Metanephros (tissue), 2 donors: ENCODE results near the gene SNRPA. TPM values are rescaled to one million over a fixed set of nuclear protein-coding genes. Genes with fewer than 3 reads are reported as not detected.

Experiments
- small RNA-seq: library from RNA; depleted of rRNA; stranded (forward); fragments of <200 nt; gene quantifications from one replicate; pipeline ENCODE3, GENCODE V24; 2014; ENCODE audit warnings: low replicate concordance
- total RNA-seq: library from RNA; depleted of rRNA; stranded (reverse); fragments of >200 nt; gene quantifications from one replicate; pipeline ENCODE4 v1.2.3, GENCODE V29; 2014

SNRPA gene
- total RNA-seq: 59.4 TPM

DNA sequence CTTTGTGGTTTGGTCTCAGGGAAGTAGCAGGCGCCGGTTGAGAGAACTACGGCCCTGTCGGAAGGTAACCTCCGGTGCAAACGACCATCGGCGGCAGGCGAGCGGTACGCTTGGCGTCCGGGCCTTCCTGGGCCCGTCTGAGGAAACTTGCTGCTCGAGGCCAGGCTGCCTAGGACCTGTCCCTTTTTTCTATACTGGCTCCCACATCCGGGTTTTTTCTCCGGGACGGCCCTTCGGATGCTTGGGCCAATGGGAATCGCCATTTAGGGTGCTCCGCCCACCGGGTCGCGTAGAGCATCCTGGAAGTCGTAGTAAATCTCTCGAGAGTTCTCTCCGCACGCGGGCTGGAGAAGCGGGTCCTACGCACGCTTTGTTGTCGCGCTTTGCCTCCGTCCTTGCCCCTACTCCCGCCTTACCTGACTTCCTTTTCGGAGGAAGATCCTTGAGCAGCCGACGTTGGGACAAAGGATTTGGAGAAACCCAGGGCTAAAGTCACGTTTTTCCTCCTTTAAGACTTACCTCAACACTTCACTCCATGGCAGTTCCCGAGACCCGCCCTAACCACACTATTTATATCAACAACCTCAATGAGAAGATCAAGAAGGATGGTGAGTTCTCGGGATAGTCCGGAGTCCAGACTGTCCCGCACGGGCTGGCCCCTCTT is at the start of gene SNRPA:
SNRPA (plus strand) TSS at position 330 of the 664 bp plus-strand sequence; CDS start at position 536, 206 bp downstream.

DNA sequence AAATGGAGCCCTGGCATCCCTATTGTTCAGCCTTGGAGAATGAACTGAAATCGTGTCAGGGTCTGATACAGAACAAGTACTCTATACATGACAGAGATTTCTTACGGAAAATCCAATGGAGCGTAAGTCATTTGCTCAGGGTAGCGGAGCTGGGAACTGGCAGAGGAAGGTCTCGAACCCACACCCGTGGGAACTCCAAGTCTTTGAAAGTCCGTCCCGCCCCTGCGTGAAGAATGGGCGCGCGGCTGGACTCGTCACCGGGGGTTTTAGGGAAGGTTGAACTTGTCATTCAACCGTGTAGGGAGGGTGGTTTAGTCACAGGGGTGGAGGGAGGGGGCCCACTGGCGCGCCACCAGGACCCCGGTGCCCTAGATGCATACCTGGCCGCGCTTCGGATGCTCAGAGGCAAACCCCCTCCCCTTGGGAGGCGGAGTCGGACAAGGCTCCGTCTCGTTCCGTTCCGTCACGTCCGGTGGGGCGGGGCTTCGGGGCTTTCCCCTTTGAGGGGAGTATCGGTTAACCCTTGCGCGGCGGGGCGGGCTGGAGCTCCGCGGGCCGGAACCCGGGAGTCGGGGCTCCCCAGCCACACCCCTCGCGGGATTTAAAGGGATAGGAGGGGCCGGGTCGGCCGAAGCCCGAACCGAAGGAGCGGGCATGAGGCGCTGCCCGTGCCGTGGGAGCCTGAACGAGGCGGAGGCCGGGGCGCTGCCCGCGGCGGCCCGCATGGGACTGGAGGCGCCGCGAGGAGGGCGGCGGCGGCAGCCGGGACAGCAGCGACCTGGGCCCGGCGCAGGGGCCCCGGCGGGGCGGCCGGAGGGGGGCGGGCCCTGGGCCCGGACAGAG is 34.3 kb upstream of the SNRPA start, which contains the start of the genes COQ8B and ITPKC:
COQ8B (minus strand) TSS at position 405 of the 843 bp plus-strand sequence. CDS start 2,254 bp downstream, outside the sequence.
ITPKC (plus strand) TSS at position 631 of the 843 bp plus-strand sequence; CDS start at position 655, 24 bp downstream.

DNA sequence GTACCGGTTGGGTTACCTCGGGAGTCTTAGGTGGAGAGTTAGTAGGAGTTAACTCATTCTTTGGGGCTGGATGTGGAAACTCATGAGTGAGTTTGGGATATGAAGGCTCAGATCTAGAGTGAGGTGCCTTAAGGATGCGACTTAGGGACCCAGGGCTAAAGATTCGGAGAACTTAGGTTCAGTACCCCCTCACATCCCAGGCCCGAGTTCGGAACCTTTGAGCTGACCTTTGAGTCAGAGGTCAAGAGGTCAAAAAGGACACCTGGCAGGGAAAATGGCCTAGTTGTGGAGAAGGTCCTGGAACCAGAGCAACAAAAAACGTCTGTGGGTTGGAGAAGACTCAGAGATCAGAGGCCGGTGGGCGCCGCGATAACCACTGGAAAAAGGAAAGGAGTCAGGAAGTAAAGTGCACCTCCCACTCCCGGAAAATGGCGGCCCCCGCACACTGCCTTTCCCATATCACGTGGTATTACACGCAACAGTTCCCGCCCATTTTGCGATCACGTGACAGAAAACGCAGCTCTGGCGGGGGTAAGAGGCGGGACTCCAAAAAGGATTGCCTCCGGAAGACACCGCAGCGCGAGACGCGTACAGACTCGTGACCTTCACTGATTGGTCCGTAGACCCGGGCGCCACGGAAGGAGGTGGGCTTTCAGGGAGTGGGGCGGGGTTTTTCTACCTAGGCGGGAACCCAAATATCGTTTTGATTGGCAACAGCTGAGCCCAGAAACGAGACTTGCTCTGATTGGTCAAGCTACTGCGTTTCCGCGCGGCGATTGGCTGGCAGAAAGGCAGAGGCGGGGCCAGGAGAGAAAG is 737 bp upstream of the SNRPA start, which contains the start of gene ACTMAP:
ACTMAP (minus strand) TSS at position 420 of the 816 bp plus-strand sequence. CDS start 674 bp downstream, outside the sequence.

DNA sequence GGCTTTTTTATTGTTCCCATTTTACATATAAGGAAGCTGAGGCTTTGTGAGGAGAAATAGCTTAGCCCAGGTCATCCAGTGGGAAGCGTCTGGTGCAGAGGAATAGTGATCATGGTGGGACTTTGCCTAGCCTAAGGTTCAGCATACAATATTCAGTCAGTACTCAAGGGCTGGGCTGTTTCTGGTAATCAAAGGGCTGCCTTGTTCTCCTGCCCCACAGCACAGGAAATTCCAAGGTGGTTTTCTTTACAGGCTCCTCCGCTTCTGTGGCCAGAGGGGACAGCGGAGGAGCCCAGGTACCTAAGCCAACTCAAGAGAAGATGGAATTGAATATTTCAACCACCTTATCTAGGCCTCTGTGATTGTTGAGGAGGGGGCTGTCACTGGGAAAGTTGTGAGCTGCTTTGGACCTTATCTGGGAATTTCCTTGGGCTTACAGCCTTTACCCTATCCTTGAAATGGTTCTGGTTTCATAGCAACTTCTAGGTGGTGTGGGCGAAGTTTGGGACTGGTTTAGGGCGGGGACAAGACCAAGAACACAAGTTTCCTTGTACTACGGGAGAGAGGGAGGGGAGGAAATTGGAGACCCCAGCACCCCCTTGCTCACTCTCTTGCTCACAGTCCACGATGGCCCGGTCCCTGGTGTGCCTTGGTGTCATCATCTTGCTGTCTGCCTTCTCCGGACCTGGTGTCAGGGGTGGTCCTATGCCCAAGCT is 24.1 kb downstream of the SNRPA start, which contains the start of gene MIA:
MIA (plus strand) TSS at position 606 of the 716 bp plus-strand sequence; CDS start at position 628, 22 bp downstream.

DNA sequence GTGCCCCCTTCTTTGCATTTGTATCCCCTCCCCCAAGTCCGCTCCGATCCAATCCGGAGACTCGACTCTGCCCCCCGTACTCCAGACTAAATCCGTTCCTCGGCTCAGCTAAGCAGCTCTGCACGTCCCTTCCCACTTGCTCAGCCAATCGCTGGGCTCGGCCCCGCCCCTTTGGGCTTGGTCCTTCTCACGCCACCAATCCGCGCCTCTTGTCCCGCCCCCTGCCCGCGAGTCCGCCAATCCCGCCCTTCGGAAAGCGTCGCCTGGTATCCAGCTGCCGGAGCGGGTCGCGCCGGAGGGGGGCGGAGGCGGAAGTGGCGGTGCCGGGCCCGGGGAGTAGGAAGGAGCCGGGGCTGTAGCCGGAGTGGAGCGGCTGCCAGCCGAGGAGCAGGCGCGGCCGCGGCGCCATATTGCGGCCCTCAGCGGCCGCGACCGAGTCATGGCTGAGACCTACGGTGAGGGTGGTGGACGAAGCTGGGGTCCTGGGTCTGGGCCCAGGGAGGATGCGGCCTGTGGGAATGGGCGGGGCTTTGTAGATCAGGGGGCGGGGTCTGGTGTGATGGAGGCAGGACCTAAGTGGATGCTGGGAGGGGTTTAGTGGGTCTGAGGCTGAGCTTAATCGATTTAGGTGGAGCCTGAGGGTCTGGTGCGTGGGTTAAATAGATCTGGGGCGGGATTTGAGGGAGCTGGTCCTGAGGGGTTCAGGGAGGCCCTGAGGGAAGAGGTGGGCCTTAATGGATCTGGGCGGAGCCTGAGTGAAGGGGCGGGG is 27.1 kb downstream of the SNRPA start, which contains the start of gene RAB4B:
RAB4B (plus strand) TSS at position 311 of the 769 bp plus-strand sequence; CDS start at position 440, 129 bp downstream.

DNA sequence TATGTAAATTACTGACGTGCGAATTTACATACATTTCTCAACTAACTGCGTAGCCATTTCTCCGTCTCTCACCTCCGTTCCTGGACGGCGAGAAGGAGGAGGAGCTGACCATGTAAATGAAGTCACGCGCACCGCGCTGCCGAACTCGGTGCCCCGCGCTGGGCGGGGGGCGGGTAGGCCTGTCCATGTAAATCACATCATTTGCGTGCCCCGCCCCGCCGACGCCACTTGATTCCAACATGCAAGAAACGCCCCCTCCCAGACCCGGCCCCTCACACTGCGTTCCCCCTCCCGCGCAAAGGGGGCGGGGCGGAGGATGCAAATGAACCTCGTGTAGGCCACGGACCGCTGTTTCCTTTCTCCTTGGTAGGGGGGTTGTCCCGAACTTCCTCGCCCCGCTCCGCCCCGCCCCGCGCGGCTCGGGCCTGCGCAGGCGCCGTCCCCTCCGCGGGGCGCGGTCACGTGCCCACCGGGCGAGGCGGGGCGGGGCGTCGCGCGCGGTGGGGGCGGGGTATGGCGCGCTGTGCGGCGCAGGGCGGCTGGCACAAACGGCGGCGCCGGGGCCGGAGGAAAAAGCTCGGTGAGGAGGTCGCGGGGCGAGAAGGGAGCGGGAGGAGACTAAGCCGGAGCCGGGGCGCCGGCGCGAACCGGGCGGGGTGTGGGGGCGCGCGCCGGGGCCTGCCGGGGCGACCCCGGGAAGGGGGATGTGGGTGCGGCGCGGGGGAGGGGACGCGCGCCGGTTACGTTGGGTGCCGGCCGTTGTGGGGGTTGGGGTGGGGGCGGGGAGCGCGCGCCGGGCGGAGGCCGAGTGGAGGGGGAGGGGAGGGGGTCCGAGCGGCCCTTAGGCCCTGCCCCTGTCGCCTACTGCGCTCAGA is 47.9 kb downstream of the SNRPA start, which contains the start of gene EGLN2:
EGLN2 (plus strand) TSS at position 509 of the 875 bp plus-strand sequence. CDS start 1,382 bp downstream, outside the sequence.

Small RNA genes within 50 kb of the gene (small RNA-seq; reads per million reads assigned to genes)
- not detected for gene RNU6-195P

Other genes starting within 250 kb of the SNRPA start
- 25.3 TPM for gene SHKBP1, start 174.3 kb upstream of the SNRPA start, total RNA-seq
- gene LTBP4, start 149.8 kb upstream of the SNRPA start, total RNA-seq: 293 TPM
- gene NUMBL, start 60.6 kb upstream of the SNRPA start, total RNA-seq: 22.0 TPM
- gene COQ8B, start 34.3 kb upstream of the SNRPA start, total RNA-seq: 42.6 TPM
- gene ITPKC, start 34.1 kb upstream of the SNRPA start, total RNA-seq: 21.0 TPM
- gene ACTMAP, start 726 bp upstream of the SNRPA start, total RNA-seq: 4.8 TPM
- 3.8 TPM for gene MIA, start 24.3 kb downstream of the SNRPA start, total RNA-seq
- gene RAB4B, start 27.0 kb downstream of the SNRPA start, total RNA-seq: 10.6 TPM
- gene EGLN2, start 48.0 kb downstream of the SNRPA start, total RNA-seq: 63.2 TPM
- gene CYP2A6, start 99.2 kb downstream of the SNRPA start, total RNA-seq: not detected
- not detected for gene CYP2A7, start 131.0 kb downstream of the SNRPA start, total RNA-seq
- gene CYP2B6, start 240.1 kb downstream of the SNRPA start, total RNA-seq: 0.41 TPM